NCI-H1930 (cell line): ENCODE measurements around the gene AK9.
"Not testable (repeated sequence)": the region's sequence is repeated elsewhere in the genome, so short reads cannot be mapped to it uniquely, and the experiment has no call there.

Source experiments
- DNase-seq, 2 experiments: peaks; one replicate each; lab custom pipeline; 2025; lab: John Stamatoyannopoulos, UW

AK9 gene

GRCh38 chr6:109623288-109623687, 67.7 kb downstream of the AK9 start:
- DNase-seq, result no peak

GRCh38 chr6:109612268-109612667, 78.7 kb downstream of the AK9 start:
- no peak for DNase-seq

- no peak for DNase-seq
These were observed 79.5 kb downstream of the AK9 start for GRCh38 chr6:109611502-109611901.

GRCh38 chr6:109610590-109610989, 80.4 kb downstream of the AK9 start:
- no peak for DNase-seq

GRCh38 chr6:109609737-109610136, 81.3 kb downstream of the AK9 start:
- no peak for DNase-seq

- DNase-seq, result no peak
These were observed 84.6 kb downstream of the AK9 start for GRCh38 chr6:109606359-109606758.

- DNase-seq, result no peak
These were observed 95.0 kb downstream of the AK9 start for GRCh38 chr6:109595998-109596397.

- no peak for DNase-seq
These were observed 110.5 kb downstream of the AK9 start for GRCh38 chr6:109580519-109580918.

GRCh38 chr6:109579361-109579760, 111.6 kb downstream of the AK9 start:
- no peak for DNase-seq

GRCh38 chr6:109569901-109570300, 121.1 kb downstream of the AK9 start:
- DNase-seq, result not testable (repeated sequence)

- DNase-seq, result no peak
These were observed 129.2 kb downstream of the AK9 start for GRCh38 chr6:109561844-109562243.

- no peak for DNase-seq
These were observed 159.6 kb downstream of the AK9 start for GRCh38 chr6:109531446-109531845.

- DNase-seq, result no peak
These were observed 163.0 kb downstream of the AK9 start for GRCh38 chr6:109527989-109528388.

GRCh38 chr6:109526905-109527628, 163.9 kb downstream of the AK9 start:
- peak; percentile 37 to 62 for DNase-seq

- no peak for DNase-seq
These were observed 166.9 kb downstream of the AK9 start for GRCh38 chr6:109524129-109524528.

GRCh38 chr6:109523478-109523877, 167.5 kb downstream of the AK9 start:
- no peak for DNase-seq

GRCh38 chr6:109521080-109521479, 169.9 kb downstream of the AK9 start:
- DNase-seq, result no peak

- not testable (repeated sequence) for DNase-seq
These were observed 171.4 kb downstream of the AK9 start for GRCh38 chr6:109519647-109520046.

GRCh38 chr6:109516929-109517328, 174.1 kb downstream of the AK9 start:
- no peak for DNase-seq

GRCh38 chr6:109515781-109516409, 175.1 kb downstream of the AK9 start:
- DNase-seq, result no peak

GRCh38 chr6:109514946-109515345, 176.1 kb downstream of the AK9 start:
- DNase-seq, result no peak

- DNase-seq, result no peak
These were observed 177.4 kb downstream of the AK9 start for GRCh38 chr6:109513571-109514071.

GRCh38 chr6:109512271-109512817, 178.7 kb downstream of the AK9 start:
- DNase-seq, result no peak
